HL-60/S4 treated with retinoic acid at 250 ng/mL for 4 days and 3 days (cell line): ENCODE results near the gene TSKU.

ENCODE experiments used
- in situ Hi-C: fragments of 300-500 bp; cut with MboI; formaldehyde crosslinking; loops from 2 replicates; pipeline ENCODE4 v1.7.0; 2022; ENCODE audit warnings: low sequenced_read_pairs

Gene TSKU

GRCh38 chr11:76769645-76770586 is 13.2 kb upstream of the TSKU start:
- in situ Hi-C loops = no loop called here

GRCh38 chr11:76770642-76771445 is 12.3 kb upstream of the TSKU start:
- in situ Hi-C loops = no loop called here

- in situ Hi-C loops = no loop called here
Measured at GRCh38 chr11:76771446-76772099, 11.6 kb upstream of the TSKU start.

- in situ Hi-C loops = no loop called here
Measured at GRCh38 chr11:76772100-76772782, 10.9 kb upstream of the TSKU start.

GRCh38 chr11:76772783-76773106 is 10.4 kb upstream of the TSKU start:
- in situ Hi-C loops = no loop called here

GRCh38 chr11:76773921-76774361 is 9.2 kb upstream of the TSKU start:
- in situ Hi-C loops = no loop called here

- in situ Hi-C loops = no loop called here
Measured at GRCh38 chr11:76776472-76776871, 6.7 kb upstream of the TSKU start.

- in situ Hi-C loops = no loop called here
Measured at GRCh38 chr11:76777305-76777704, 5.9 kb upstream of the TSKU start.

GRCh38 chr11:76777876-76778275 is 5.3 kb upstream of the TSKU start:
- in situ Hi-C loops = no loop called here

GRCh38 chr11:76778874-76779273 is 4.3 kb upstream of the TSKU start:
- in situ Hi-C loops = no loop called here

- in situ Hi-C loops = no loop called here
Measured at GRCh38 chr11:76781046-76781801, 1.9 kb upstream of the TSKU start.

GRCh38 chr11:76781807-76782530 is 1.2 kb upstream of the TSKU start:
- in situ Hi-C loops = no loop called here

- in situ Hi-C loops = no loop called here
Measured at GRCh38 chr11:76782531-76783293, 444 bp upstream of the TSKU start.

GRCh38 chr11:76783896-76784813 is 999 bp downstream of the TSKU start:
- in situ Hi-C loops = no loop called here

GRCh38 chr11:76785513-76785912 is 2.4 kb downstream of the TSKU start:
- in situ Hi-C loops = no loop called here

- in situ Hi-C loops = no loop called here
Measured at GRCh38 chr11:76786016-76786415, 2.9 kb downstream of the TSKU start.

GRCh38 chr11:76786441-76787014 is 3.4 kb downstream of the TSKU start:
- in situ Hi-C loops = no loop called here
